Measurements from ENCODE around the gene KCNMB1.

DNA sequence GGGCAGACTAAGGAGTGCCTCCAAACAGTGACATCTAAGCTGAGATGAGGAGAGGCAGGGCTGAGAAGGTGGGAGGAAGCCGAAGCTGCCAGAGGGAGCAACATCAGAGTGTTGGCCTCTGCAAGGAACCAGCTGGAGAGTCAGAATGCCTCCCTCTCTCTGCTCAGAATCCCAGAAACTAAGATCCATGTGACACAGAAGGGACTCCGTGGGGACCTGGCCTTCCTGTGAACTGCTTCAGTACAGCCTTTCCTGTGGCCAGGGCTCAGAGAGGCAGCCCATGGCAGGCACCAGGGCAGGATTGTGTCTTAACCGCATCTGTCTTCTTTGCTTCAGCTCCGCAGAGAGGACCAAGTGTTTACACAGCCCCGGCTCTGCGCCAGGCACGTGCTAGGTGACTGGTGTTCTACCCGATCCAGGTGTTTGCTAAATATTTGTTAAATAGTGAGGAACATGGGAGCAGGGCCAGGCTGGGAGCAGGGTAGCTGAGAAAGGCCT is 33.5 kb downstream of the KCNMB1 start:
- TF ChIP-seq, protein P1, sequence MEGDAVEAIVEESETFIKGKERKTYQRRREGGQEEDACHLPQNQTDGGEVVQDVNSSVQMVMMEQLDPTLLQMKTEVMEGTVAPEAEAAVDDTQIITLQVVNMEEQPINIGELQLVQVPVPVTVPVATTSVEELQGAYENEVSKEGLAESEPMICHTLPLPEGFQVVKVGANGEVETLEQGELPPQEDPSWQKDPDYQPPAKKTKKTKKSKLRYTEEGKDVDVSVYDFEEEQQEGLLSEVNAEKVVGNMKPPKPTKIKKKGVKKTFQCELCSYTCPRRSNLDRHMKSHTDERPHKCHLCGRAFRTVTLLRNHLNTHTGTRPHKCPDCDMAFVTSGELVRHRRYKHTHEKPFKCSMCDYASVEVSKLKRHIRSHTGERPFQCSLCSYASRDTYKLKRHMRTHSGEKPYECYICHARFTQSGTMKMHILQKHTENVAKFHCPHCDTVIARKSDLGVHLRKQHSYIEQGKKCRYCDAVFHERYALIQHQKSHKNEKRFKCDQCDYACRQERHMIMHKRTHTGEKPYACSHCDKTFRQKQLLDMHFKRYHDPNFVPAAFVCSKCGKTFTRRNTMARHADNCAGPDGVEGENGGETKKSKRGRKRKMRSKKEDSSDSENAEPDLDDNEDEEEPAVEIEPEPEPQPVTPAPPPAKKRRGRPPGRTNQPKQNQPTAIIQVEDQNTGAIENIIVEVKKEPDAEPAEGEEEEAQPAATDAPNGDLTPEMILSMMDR (IDR thresholded peaks at IDR 0.05; ENCODE audit: insufficient read depth, low read length, poor library complexity, severe bottlenecking) = no peak
- no peak for TF ChIP-seq EZH2phosphoT487 (conservative IDR thresholded peaks at IDR 0.05; ENCODE audit: low read length)

Data from SU-DHL-6 (cell line).